PC-3 (cell line): ENCODE measurements around the gene SERINC3.

Experiments used
- EZH2phosphoT487 ChIP-seq: fragments of 300-600 bp; sonication (generic); IDR thresholded peaks from 2 replicates; pipeline ENCODE4 v1.6.1; 2018; ENCODE audit warnings: mild to moderate bottlenecking, antibody characterized with exemption, low read length, borderline replicate concordance
- TF ChIP-seq, protein P1 (sequence below): fragments of 300-600 bp; sonication (generic); conservative IDR thresholded peaks from 2 replicates; pipeline ENCODE4 v1.5.1; 2017; ENCODE audit warnings: antibody characterized with exemption, low read depth, mild to moderate bottlenecking, low read length

DNA sequence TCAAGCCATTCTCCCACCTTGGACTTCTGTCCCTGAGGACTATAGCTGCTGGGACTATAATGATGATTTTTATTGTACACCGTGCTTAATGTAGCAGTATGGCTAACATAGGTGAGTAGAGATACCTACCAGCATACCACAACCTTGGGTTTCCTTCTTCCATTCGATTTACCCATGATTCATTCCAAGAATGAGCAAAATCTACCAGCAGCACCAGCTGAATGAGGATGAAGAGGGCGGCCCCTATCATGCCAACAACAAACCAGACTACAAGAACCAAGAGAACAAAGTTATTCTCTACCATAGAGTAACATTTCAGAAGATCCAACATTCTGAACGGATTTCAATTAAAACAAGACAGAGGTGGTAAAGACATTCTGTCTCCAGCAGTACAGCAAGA is 12.1 kb downstream of the SERINC3 start:
- TF ChIP-seq, protein P1, sequence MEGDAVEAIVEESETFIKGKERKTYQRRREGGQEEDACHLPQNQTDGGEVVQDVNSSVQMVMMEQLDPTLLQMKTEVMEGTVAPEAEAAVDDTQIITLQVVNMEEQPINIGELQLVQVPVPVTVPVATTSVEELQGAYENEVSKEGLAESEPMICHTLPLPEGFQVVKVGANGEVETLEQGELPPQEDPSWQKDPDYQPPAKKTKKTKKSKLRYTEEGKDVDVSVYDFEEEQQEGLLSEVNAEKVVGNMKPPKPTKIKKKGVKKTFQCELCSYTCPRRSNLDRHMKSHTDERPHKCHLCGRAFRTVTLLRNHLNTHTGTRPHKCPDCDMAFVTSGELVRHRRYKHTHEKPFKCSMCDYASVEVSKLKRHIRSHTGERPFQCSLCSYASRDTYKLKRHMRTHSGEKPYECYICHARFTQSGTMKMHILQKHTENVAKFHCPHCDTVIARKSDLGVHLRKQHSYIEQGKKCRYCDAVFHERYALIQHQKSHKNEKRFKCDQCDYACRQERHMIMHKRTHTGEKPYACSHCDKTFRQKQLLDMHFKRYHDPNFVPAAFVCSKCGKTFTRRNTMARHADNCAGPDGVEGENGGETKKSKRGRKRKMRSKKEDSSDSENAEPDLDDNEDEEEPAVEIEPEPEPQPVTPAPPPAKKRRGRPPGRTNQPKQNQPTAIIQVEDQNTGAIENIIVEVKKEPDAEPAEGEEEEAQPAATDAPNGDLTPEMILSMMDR = no peak
- TF ChIP-seq EZH2phosphoT487 = no peak
